Measurements from ENCODE around the gene FLT1. TPM values are rescaled to one million over a fixed set of nuclear protein-coding genes. Genes with fewer than 3 reads are reported as not detected.

The FLT1 gene
- total RNA-seq, 1 experiment from 2014 or later: not detected

GRCh38 chr13:28299916-28300315, 195.0 kb downstream of the FLT1 start:
- Histone ChIP-seq H3K9me2 (ENCODE audit: insufficient read depth) (no peaks in the 10 kb centered on the region), H3K4me3 (no peak overlapping the region), H3K4me1 (replicated peaks; ENCODE audit: insufficient read depth) (no peaks in the 10 kb centered on the region), H3K4me2 (no peak overlapping the region), H3K79me2 (ENCODE audit: low read depth) (no peaks in the 10 kb centered on the region), H3K9me3 (ENCODE audit: insufficient read depth, low read depth) (no peaks in the 10 kb centered on the region), H4K20me1 (ENCODE audit: insufficient read depth) (no peaks in the 10 kb centered on the region), H3K27ac (no peak overlapping the region), H3K27me3 (ENCODE audit: insufficient read depth, low read depth) (peaks cover 20% of the 10 kb centered on the region; the same call in 1 of the 2 replicates), H3F3A (ENCODE audit: insufficient read depth, low read depth) (no peaks in the 10 kb centered on the region), H3K36me3 (ENCODE audit: low read depth) (no peaks in the 10 kb centered on the region; the same call in 1 of the 2 replicates), H2AFZ (no peak overlapping the region)
- intact Hi-C loops (cut with micrococcal nuclease; ENCODE audit: unreplicated experiment): no loop called here
- BruUV-seq (replicated peaks): no TSS peak
- TF ChIP-seq CTCF (conservative IDR thresholded peaks at IDR 0.05) (no peak), EZH2 (IDR thresholded peaks at IDR 0.05; ENCODE audit: low read depth) (no peak)
- POLR2A ChIA-PET (ENCODE audit: unreplicated experiment): no interaction called here
- no peak for DNase-seq
- CTCF ChIA-PET: no interaction called here

- no peak overlapping the region for H3K4me3 ChIP-seq
- no peaks in the 10 kb centered on the region for H3K27me3 ChIP-seq (ENCODE audit: insufficient read depth, low read depth)
- H3K4me1 ChIP-seq (replicated peaks; ENCODE audit: insufficient read depth): no peaks in the 10 kb centered on the region
- BruUV-seq (replicated peaks): no TSS peak
- DNase-seq: no peak
- H3K4me2 ChIP-seq: no peak overlapping the region
- TF ChIP-seq CTCF (conservative IDR thresholded peaks at IDR 0.05) (no peak), EZH2 (IDR thresholded peaks at IDR 0.05; ENCODE audit: low read depth) (no peak)
- no peaks in the 10 kb centered on the region for H3K9me3 ChIP-seq (ENCODE audit: insufficient read depth, low read depth)
- H3K27ac ChIP-seq: no peak overlapping the region
- H3K36me3 ChIP-seq (ENCODE audit: low read depth): peaks cover 4% of the 10 kb centered on the region; the same call in 1 of the 2 replicates
- H2AFZ ChIP-seq: no peak overlapping the region
- no peaks in the 10 kb centered on the region for H3K79me2 ChIP-seq (ENCODE audit: low read depth)
- 0 out of 2 replicates have a peak, but pooled peaks cover under 1% of the 10 kb centered on the region for H4K20me1 ChIP-seq (ENCODE audit: insufficient read depth)
- ChIA-PET POLR2A (ENCODE audit: unreplicated experiment) (no interaction called here), CTCF (interaction anchor here (0.5 kb wide), 1 partner anchor 26 kb away, joined by 3 read pairs; no protein-coding TSS in a partner anchor)
- no peaks in the 10 kb centered on the region for H3K9me2 ChIP-seq (ENCODE audit: insufficient read depth)
- H3F3A ChIP-seq (ENCODE audit: insufficient read depth, low read depth): no peaks in the 10 kb centered on the region
- intact Hi-C loops (cut with micrococcal nuclease; ENCODE audit: unreplicated experiment): no loop called here
These were observed 197.6 kb downstream of the FLT1 start for GRCh38 chr13:28297341-28297740.

- Histone ChIP-seq H3K36me3 (ENCODE audit: low read depth) (peaks cover under 1% of the 10 kb centered on the region), H3K79me2 (ENCODE audit: low read depth) (no peaks in the 10 kb centered on the region), H3K27ac (no peak overlapping the region), H2AFZ (no peak overlapping the region), H3K4me2 (no peak overlapping the region), H3K4me3 (no peak overlapping the region), H3F3A (ENCODE audit: insufficient read depth, low read depth) (no peaks in the 10 kb centered on the region), H3K9me3 (ENCODE audit: insufficient read depth, low read depth) (no peaks in the 10 kb centered on the region), H3K9me2 (ENCODE audit: insufficient read depth) (no peaks in the 10 kb centered on the region), H4K20me1 (ENCODE audit: insufficient read depth) (no peaks in the 10 kb centered on the region), H3K27me3 (ENCODE audit: insufficient read depth, low read depth) (no peaks in the 10 kb centered on the region), H3K4me1 (replicated peaks; ENCODE audit: insufficient read depth) (no peaks in the 10 kb centered on the region)
- BruUV-seq (replicated peaks): no TSS peak
- CTCF ChIA-PET: no interaction called here
- DNase-seq: no peak
- intact Hi-C loops (cut with micrococcal nuclease; ENCODE audit: unreplicated experiment): no loop called here
- POLR2A ChIA-PET (ENCODE audit: unreplicated experiment): no interaction called here
- TF ChIP-seq CTCF (conservative IDR thresholded peaks at IDR 0.05) (no peak), EZH2 (IDR thresholded peaks at IDR 0.05; ENCODE audit: low read depth) (no peak)
These were observed 208.7 kb downstream of the FLT1 start for GRCh38 chr13:28286263-28286662.
